H1 (cell line): ENCODE data around the gene GNAO1. TPM values are rescaled to one million over a fixed set of nuclear protein-coding genes. Genes with fewer than 3 reads are reported as not detected.

Experiments used
- CTCF ChIA-PET: fragments of 300-600 bp; sonication (Branson Sonifier 250); formaldehyde crosslinking; loops from one replicate; lab custom pipeline; 2021; ENCODE audit not compliant: partially characterized antibody; lab: Charles Lee
- POLR2A ChIA-PET: fragments of 300-600 bp; sonication (Branson Sonifier 250); formaldehyde crosslinking; loops from one replicate; lab custom pipeline; 2021; ENCODE audit warnings: inconsistent platforms; ENCODE audit not compliant: partially characterized antibody; lab: Charles Lee
- DNase-seq, 2 experiments: peaks; one replicate each; pipeline versions ENCODE4 v3.0.0 to v3.0.0-alpha.2; 2010 to 2022; ENCODE audit warnings: low spot score in 2 of 2, low read depth in 1 of 2, mixed read lengths in 1 of 2
- FAIRE-seq: peaks from 2 replicates; lab custom pipeline; 2011; peaks lifted over from hg19 to GRCh38; lab: Jason Lieb, UNC
- H2AFZ ChIP-seq: 2 replicates; pipeline ENCODE4 v1.8.1; 2012; ENCODE audit warnings: low read length, inconsistent platforms
- H2AK5ac ChIP-seq: 2 replicates; pipeline ENCODE4 v1.6.1; 2013; ENCODE audit warnings: low read depth, low read length
- H2BK120ac ChIP-seq: replicated peaks from 2 replicates; pipeline ENCODE3; 2013; ENCODE audit warnings: low read depth, low read length, inconsistent platforms
- H2BK12ac ChIP-seq: 2 replicates; pipeline ENCODE4 v1.6.1; 2013; ENCODE audit warnings: low read depth, low read length
- H2BK15ac ChIP-seq: 2 replicates; pipeline ENCODE4 v1.6.1; 2013; ENCODE audit warnings: low read length
- H2BK20ac ChIP-seq: 2 replicates; pipeline ENCODE4 v1.6.1; 2013; ENCODE audit warnings: low read length
- H2BK5ac ChIP-seq: 2 replicates; pipeline ENCODE4 v1.6.1; 2013; ENCODE audit warnings: low read depth, low read length
- H3K14ac ChIP-seq: 2 replicates; pipeline ENCODE4 v1.6.1; 2013; ENCODE audit warnings: inconsistent platforms; ENCODE audit not compliant: insufficient read length
- H3K18ac ChIP-seq: 2 replicates; pipeline ENCODE4 v1.6.1; 2013; ENCODE audit warnings: low read length; ENCODE audit errors: extremely low read depth
- H3K23ac ChIP-seq: 2 replicates; pipeline ENCODE4 v1.6.1; 2013; ENCODE audit warnings: inconsistent platforms; ENCODE audit not compliant: insufficient read length
- H3K23me2 ChIP-seq: 2 replicates; pipeline ENCODE4 v1.6.1; 2013; ENCODE audit warnings: low read depth, low read length
- H3K27ac ChIP-seq: 2 replicates; pipeline ENCODE4 v1.6.1; 2011; ENCODE audit warnings: low read depth, low read length, inconsistent platforms
- H3K27me3 ChIP-seq, 4 experiments: replicated peaks in 1 of 4; 1 replicate in 1 of 4; 2 replicates in 3 of 4; pipeline versions ENCODE4 v1.6.1 to v1.8.1; 2011 to 2013; ENCODE audit warnings: low read length in 3 of 4, mild to moderate bottlenecking in 3 of 4, inconsistent platforms in 2 of 4, mixed read lengths in 2 of 4, moderate library complexity in 1 of 4; ENCODE audit not compliant: control insufficient read depth in 3 of 4, insufficient read depth in 3 of 4; ENCODE audit errors: extremely low read depth in 1 of 4
- H3K36me3 ChIP-seq, 4 experiments: 2 replicates each; pipeline versions ENCODE4 v1.6.1 to v1.8.1; 2011 to 2013; ENCODE audit warnings: mild to moderate bottlenecking in 4 of 4, low read length in 3 of 4, moderate library complexity in 2 of 4, control low read depth in 1 of 4, inconsistent platforms in 1 of 4; ENCODE audit not compliant: insufficient read depth in 4 of 4, control insufficient read depth in 2 of 4
- H3K4ac ChIP-seq: replicated peaks from 2 replicates; pipeline ENCODE3; 2013; ENCODE audit warnings: low read length, low read depth, mixed read lengths, inconsistent platforms; ENCODE audit not compliant: insufficient read length
- H3K4me1 ChIP-seq, 4 experiments: replicated peaks in 1 of 4; 1 replicate in 1 of 4; 2 replicates in 3 of 4; pipeline versions ENCODE4 v1.6.1 to v1.8.1; 2011 to 2013; ENCODE audit warnings: low read length in 3 of 4, inconsistent platforms in 2 of 4, mixed read lengths in 1 of 4; ENCODE audit not compliant: insufficient read depth in 4 of 4, control insufficient read depth in 3 of 4
- H3K4me2 ChIP-seq, 2 experiments: 2 replicates each; pipeline versions ENCODE4 v1.6.1 to v1.8.1; 2011 to 2013; ENCODE audit warnings: low read depth in 2 of 2, low read length in 2 of 2, control low read depth in 1 of 2, inconsistent platforms in 1 of 2, mild to moderate bottlenecking in 1 of 2; ENCODE audit not compliant: insufficient read depth in 1 of 2
- H3K4me3 ChIP-seq, 4 experiments: fragments of 200-600, 300-600 bp in 1 of 4; sonication (generic), shearing (Covaris generic), sonication (Bioruptor Twin) in 1 of 4; 2 replicates each; pipeline versions ENCODE4 v1.5.1 to v1.8.1; 2011 to 2016; ENCODE audit warnings: low read length in 4 of 4, low read depth in 3 of 4, control low read depth in 2 of 4, inconsistent platforms in 2 of 4, mild to moderate bottlenecking in 2 of 4, mixed read lengths in 1 of 4, moderate library complexity in 1 of 4; ENCODE audit not compliant: insufficient read depth in 2 of 4; ENCODE audit errors: extremely low read depth in 1 of 4
- H3K56ac ChIP-seq: replicated peaks from 2 replicates; pipeline ENCODE3; 2013; ENCODE audit warnings: low read depth, mild to moderate bottlenecking, mixed read lengths, low read length, inconsistent platforms; ENCODE audit not compliant: insufficient read length
- H3K79me1 ChIP-seq: 2 replicates; pipeline ENCODE4 v1.6.1; 2013; ENCODE audit warnings: low read depth, low read length, control low read depth
- H3K79me2 ChIP-seq, 2 experiments: 2 replicates each; pipeline versions ENCODE4 v1.6.1 to v1.8.1; 2012 to 2013; ENCODE audit warnings: low read length in 2 of 2, mild to moderate bottlenecking in 2 of 2, inconsistent platforms in 1 of 2; ENCODE audit not compliant: insufficient read depth in 2 of 2, control insufficient read depth in 1 of 2
- H3K9ac ChIP-seq, 4 experiments: replicated peaks in 1 of 4; 1 replicate in 1 of 4; 2 replicates in 3 of 4; pipeline versions ENCODE4 v1.6.1 to v1.8.1; 2011 to 2013; ENCODE audit warnings: low read depth in 3 of 4, low read length in 3 of 4, control low read depth in 2 of 4, mild to moderate bottlenecking in 2 of 4, moderate library complexity in 2 of 4, inconsistent platforms in 1 of 4; ENCODE audit errors: extremely low read depth in 1 of 4
- H3K9me3 ChIP-seq, 2 experiments: 2 replicates each; pipeline versions ENCODE4 v1.6.1 to v1.8.1; 2012 to 2013; ENCODE audit warnings: mild to moderate bottlenecking in 2 of 2, moderate library complexity in 2 of 2, control low read depth in 1 of 2, inconsistent platforms in 1 of 2, low read depth in 1 of 2, low read length in 1 of 2, mixed read lengths in 1 of 2; ENCODE audit not compliant: insufficient read depth in 2 of 2
- H4K20me1 ChIP-seq, 2 experiments: replicated peaks in 1 of 2; 2 replicates each; pipeline versions ENCODE3 to v1.8.1; 2011 to 2013; ENCODE audit warnings: inconsistent platforms in 2 of 2, low read length in 2 of 2, mild to moderate bottlenecking in 1 of 2; ENCODE audit not compliant: insufficient read depth in 2 of 2, control insufficient read depth in 1 of 2
- H4K5ac ChIP-seq: 2 replicates; pipeline ENCODE4 v1.6.1; 2013; ENCODE audit warnings: low read length, low read depth, mixed read lengths, inconsistent platforms; ENCODE audit not compliant: insufficient read length
- H4K8ac ChIP-seq: 2 replicates; pipeline ENCODE4 v1.8.0; 2013; ENCODE audit warnings: mild to moderate bottlenecking, moderate library complexity, low read length, inconsistent platforms; ENCODE audit not compliant: insufficient read depth; ENCODE audit errors: extremely low read depth
- H4K91ac ChIP-seq: replicated peaks from 2 replicates; pipeline ENCODE3; 2013; ENCODE audit warnings: low read length, mixed read lengths, inconsistent platforms; ENCODE audit not compliant: insufficient read length
- ASH2L ChIP-seq: fragments of 200-600, 300-600 bp; sonication (generic); IDR thresholded peaks from one replicate; pipeline ENCODE4 v1.7.1; 2017; ENCODE audit warnings: low read length
- CBX8 ChIP-seq: fragments of 300-800, 300-1000 bp; sonication (generic); IDR thresholded peaks from 2 replicates; pipeline ENCODE4 v1.7.1; 2016; ENCODE audit warnings: low read depth, low read length, borderline replicate concordance
- JUN ChIP-seq: IDR thresholded peaks from 2 replicates; pipeline ENCODE4 v1.6.1; 2011; ENCODE audit warnings: low read depth, mild to moderate bottlenecking, improper control_type of control experiment, low read length
- RXRA ChIP-seq: IDR thresholded peaks from 2 replicates; pipeline ENCODE4 v1.6.1; 2011; ENCODE audit warnings: low read depth, mild to moderate bottlenecking, low read length, moderate library complexity; ENCODE audit not compliant: insufficient read depth
- SIN3A ChIP-seq, 2 experiments: IDR thresholded peaks in 1 of 2; conservative IDR thresholded peaks in 1 of 2; 2 replicates each; pipeline ENCODE4 v1.6.1; 2011 to 2012; ENCODE audit warnings: low read length in 2 of 2, improper control_type of control experiment in 1 of 2, low read depth in 1 of 2, mild to moderate bottlenecking in 1 of 2
- SIRT6 ChIP-seq: IDR thresholded peaks from one replicate; pipeline ENCODE4 v1.7.1; 2012; ENCODE audit warnings: low read length, inconsistent platforms
- TBP ChIP-seq: IDR thresholded peaks from 2 replicates; pipeline ENCODE4 v1.6.1; 2011; ENCODE audit warnings: low read depth, low read length, improper control_type of control experiment
- YY1 ChIP-seq: IDR thresholded peaks from 2 replicates; pipeline ENCODE4 v1.6.1; 2011; ENCODE audit warnings: low read depth, mild to moderate bottlenecking, low read length
- WGBS, 2 experiments: shearing (Covaris generic) in 1 of 2; methylation state at CpG; one replicate each; pipeline versions ENCODE4 v1.1.6 to v1.1.7; 2013 to 2015; ENCODE audit warnings: low lambda C conversion rate in 2 of 2, mixed read lengths in 2 of 2, inconsistent platforms in 1 of 2, low coverage in 1 of 2, missing lambda C conversion rate in 1 of 2; ENCODE audit not compliant: insufficient replicate concordance in 2 of 2, insufficient coverage in 1 of 2, insufficient read length in 1 of 2; ENCODE audit errors: extremely low coverage in 1 of 2, missing lambda C conversion rate in 1 of 2; 5-methylcytosine and 5-hydroxymethylcytosine counted together
- polyA plus RNA-seq, 7 experiments: library from polyadenylated mRNA; depleted of rRNA in 3 of 7; stranded (reverse) in 5 of 7; unstranded in 2 of 7; fragments of >200 nt in 5 of 7; fragments of 200-250 nt in 2 of 7; gene quantifications; 1 replicate in 5 of 7; 2 replicates in 1 of 7; 4 replicates in 1 of 7; pipeline versions ENCODE4 v1.2.1 to v1.2.3, GENCODE V29; 2011 to 2013; ENCODE audit warnings: missing spikeins in 2 of 7, mixed read lengths in 2 of 7
- total RNA-seq: library from RNA; stranded (reverse); fragmentation: NEBNext Ultra II Directional; extraction: Animal tissue kit (Norgen Biotek cat#: 25700); gene quantifications from 2 replicates; pipeline ENCODE4 v1.2.1, GENCODE V29; 2021

GNAO1 gene
- total and polyA plus RNA-seq, 2 of the 8 experiments (the other 6 are each of a cell fraction or from before 2014, with no cell fraction given), result 6.7 to 34.4 TPM

DNA sequence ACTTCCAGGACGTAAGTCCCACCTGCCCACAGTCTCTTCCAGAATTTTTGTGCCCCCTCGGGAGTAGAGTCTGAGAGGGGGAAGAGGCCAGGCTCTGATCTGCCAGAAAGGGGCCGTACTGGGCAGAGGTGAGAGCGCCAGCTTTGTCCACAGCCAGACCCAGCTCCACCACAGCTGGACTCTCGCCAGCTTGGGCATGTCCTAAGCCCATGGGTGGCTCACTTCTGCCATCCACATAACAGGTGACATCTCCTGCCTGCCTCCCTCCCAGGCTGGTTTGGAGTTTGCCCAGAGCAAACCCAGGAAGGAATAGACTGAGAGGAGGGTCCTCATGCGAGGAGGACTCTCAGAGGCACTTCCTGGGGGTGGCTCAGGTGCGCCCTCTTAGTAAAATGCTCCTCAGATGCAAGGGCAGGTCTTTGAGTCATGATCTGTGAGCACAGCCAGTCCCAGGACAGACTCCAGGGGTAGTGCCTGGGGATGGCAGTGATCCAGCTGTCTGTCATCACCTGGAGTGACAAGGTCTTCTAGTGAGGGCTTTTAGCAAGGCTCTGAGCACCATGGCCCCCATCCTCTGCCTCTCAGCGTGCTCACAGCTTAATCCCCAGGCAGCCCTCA, 144.9 kb downstream of the GNAO1 start:
- POLR2A ChIA-PET, result no interaction called here
- Histone ChIP-seq H3K56ac (no peak overlapping the region), H3K36me3 (no peaks in the 10 kb centered on the region), H3K79me1 (no peaks in the 10 kb centered on the region), H3K4me1 (no peaks in the 10 kb centered on the region), H3K4me2 (no peak overlapping the region), H3K14ac (no peak overlapping the region), H4K91ac (no peak overlapping the region), H3K79me2 (no peaks in the 10 kb centered on the region), H4K8ac (no peak overlapping the region; the same call in 1 of the 2 replicates), H2AFZ (no peak overlapping the region), H2BK5ac (no peak overlapping the region), H4K5ac (no peak overlapping the region), H3K27ac (no peak overlapping the region), H2BK15ac (no peak overlapping the region), H3K9ac (no peak overlapping the region), H2AK5ac (no peak overlapping the region), H3K4me3 (no peak overlapping the region), H3K9me3 (no peaks in the 10 kb centered on the region), H3K18ac (no peak overlapping the region), H3K23me2 (no peaks in the 10 kb centered on the region), H3K23ac (no peak overlapping the region), H2BK120ac (no peak overlapping the region), H2BK20ac (no peak overlapping the region), H3K27me3 (no peaks in the 10 kb centered on the region), H3K4ac (no peak overlapping the region), H2BK12ac (no peak overlapping the region), H4K20me1 (peaks cover 0 to 1% of the 10 kb centered on the region in 2 experiments)
- CTCF ChIA-PET, result no interaction called here
- 82% methylated on average over 8 of the region's 8 CpGs; no CpG with 5 or more reads in 1 of the 2 experiments for WGBS, 2 experiments
- no peak for DNase-seq
- TF ChIP-seq RXRA (no peak), YY1 (no peak), CBX8 (no peak), SIRT6 (no peak), TBP (no peak), ASH2L (no peak), JUN (no peak), SIN3A (conservative IDR thresholded peaks at IDR 0.05 in 1 of 2, IDR thresholded peaks at IDR 0.05 in 1 of 2; ENCODE audit: low read depth in 1 of 2, low read length in 2 of 2) (no peak)
- no peak for FAIRE-seq
